Stomach (tissue), 4 donors: ENCODE measurements around the gene UBLCP1.

Experiments
- POLR2A ChIP-seq, 4 donors: fragments of 450-650 bp; IDR thresholded peaks; one replicate each; pipeline ENCODE4 v1.6.1; 2016; ENCODE audit warnings: antibody characterized with exemption in 4 of 4, control low read depth in 2 of 4, mild to moderate bottlenecking in 1 of 4, moderate library complexity in 1 of 4
- TF ChIP-seq, protein P1 (sequence below), 7 experiments: fragments of 450-650 bp in 4 of 7; fragments of 200-600 bp in 3 of 7; sonication (generic) in 3 of 7; IDR thresholded peaks; one replicate each; pipeline ENCODE4 v1.5.1; 2016 to 2019; ENCODE audit warnings: antibody characterized with exemption in 7 of 7, control low read depth in 2 of 7, mild to moderate bottlenecking in 1 of 7

DNA sequence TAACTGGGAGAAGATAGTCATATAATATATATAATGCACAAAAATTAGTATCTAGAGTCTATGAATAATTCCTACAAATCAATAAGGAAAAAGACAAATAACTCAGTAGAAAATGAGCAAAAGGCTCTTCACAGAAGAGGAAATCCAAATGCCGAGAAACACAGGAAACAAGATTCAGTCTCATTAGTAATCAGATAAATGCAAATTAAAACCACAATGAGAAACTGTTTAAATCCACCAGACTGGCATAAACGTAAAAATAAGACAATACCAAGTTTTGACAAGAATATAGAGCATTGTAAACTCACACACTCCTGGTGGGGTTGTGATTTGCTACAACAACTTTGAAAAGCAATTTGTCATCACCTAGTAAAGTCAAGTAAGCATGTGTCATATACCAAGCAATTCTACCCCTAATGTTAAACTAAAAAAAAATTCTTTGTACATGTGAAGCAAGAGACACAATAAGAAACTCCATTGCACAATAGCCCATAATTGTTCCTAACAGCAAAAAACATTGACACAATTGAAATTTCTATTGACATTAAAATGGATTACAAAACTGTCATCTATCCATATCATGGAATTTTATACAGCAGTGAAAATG, 21.0 kb upstream of the UBLCP1 start:
- TF ChIP-seq, protein P1, sequence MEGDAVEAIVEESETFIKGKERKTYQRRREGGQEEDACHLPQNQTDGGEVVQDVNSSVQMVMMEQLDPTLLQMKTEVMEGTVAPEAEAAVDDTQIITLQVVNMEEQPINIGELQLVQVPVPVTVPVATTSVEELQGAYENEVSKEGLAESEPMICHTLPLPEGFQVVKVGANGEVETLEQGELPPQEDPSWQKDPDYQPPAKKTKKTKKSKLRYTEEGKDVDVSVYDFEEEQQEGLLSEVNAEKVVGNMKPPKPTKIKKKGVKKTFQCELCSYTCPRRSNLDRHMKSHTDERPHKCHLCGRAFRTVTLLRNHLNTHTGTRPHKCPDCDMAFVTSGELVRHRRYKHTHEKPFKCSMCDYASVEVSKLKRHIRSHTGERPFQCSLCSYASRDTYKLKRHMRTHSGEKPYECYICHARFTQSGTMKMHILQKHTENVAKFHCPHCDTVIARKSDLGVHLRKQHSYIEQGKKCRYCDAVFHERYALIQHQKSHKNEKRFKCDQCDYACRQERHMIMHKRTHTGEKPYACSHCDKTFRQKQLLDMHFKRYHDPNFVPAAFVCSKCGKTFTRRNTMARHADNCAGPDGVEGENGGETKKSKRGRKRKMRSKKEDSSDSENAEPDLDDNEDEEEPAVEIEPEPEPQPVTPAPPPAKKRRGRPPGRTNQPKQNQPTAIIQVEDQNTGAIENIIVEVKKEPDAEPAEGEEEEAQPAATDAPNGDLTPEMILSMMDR (IDR thresholded peaks at IDR 0.05) = no peak
- no peak for TF ChIP-seq POLR2A (IDR thresholded peaks at IDR 0.05)
